ENCODE data around the gene KRTAP10-9.

DNA sequence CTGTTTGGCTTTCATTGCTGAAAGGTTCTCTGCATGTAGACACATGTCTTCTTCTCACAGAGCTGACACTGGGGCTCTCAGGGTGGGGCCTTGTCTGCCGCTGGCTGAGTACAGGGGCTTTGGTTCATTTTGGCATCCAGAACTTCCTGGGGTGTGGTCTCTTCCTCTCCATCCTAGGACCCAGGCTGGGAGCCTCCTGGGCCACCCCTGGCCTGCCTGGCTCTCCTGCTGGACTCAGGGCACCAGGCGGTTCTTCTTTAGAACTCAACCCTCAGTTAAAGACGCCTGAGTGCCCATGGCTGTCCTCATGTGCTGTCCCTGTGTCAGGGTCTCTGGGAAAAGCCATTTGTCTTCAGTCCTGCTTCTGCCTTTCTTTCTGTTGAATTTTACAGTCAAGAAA, 41.0 kb upstream of the KRTAP10-9 start:
- TF ChIP-seq, protein P1, sequence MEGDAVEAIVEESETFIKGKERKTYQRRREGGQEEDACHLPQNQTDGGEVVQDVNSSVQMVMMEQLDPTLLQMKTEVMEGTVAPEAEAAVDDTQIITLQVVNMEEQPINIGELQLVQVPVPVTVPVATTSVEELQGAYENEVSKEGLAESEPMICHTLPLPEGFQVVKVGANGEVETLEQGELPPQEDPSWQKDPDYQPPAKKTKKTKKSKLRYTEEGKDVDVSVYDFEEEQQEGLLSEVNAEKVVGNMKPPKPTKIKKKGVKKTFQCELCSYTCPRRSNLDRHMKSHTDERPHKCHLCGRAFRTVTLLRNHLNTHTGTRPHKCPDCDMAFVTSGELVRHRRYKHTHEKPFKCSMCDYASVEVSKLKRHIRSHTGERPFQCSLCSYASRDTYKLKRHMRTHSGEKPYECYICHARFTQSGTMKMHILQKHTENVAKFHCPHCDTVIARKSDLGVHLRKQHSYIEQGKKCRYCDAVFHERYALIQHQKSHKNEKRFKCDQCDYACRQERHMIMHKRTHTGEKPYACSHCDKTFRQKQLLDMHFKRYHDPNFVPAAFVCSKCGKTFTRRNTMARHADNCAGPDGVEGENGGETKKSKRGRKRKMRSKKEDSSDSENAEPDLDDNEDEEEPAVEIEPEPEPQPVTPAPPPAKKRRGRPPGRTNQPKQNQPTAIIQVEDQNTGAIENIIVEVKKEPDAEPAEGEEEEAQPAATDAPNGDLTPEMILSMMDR (IDR thresholded peaks at IDR 0.05; ENCODE audit: insufficient read depth, low read length, poor library complexity, severe bottlenecking), result no peak
- no peak for TF ChIP-seq EZH2phosphoT487 (conservative IDR thresholded peaks at IDR 0.05; ENCODE audit: low read length)
